ENCODE results near the gene METTL16. TPM values are rescaled to one million over a fixed set of nuclear protein-coding genes. Genes with fewer than 3 reads are reported as not detected.
A peak's percentile ranks its signal among the peaks of the same experiment; 100 is the strongest.

Gene METTL16
- total RNA-seq, 1 donor from 2014 or later, result 32.0 TPM

DNA sequence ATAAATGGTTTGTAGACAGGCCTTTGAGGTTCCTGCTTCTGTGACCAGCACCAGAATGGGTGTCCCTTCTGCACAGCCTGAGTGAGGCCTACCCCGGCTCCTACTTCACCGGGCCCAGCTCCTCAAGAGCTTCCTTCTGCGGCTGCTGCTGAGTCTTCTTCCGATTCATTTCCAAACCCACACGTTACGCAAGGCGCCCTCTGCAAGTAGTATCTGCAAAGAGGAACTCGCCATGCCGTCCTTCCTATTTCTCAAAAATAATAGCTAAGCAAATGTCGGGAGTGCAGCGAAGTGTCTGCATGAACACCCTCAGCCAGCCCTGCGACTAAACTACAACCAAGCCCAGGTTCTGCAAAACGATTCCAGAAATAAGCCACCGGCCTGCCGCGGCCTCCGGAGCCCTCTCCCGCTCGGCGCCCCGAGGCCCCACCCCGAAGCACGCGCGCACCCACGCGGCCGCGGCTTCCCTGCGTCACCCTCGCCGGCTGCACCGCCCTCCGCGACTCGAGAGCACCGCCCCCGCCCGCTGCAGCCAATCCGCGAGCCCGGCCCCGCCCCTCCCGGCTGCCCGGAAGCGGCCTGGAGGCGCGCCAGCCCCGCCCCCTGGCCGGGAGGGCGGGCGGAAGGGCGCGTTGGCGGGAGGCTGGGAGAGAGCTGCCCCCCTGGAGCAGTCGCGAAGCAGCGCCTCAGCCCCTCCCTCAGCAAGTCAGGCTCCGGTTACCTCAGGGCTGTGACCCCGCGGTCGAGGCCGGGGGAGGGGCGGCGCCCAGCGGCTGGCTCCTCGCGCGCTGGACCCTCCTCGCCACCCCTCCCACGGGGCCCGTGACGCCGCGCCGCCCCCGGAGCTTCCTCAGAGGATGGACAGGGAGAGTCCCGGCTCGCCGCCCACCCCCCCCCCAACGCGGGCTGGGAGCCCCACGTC, 119.2 kb downstream of the METTL16 start:
- ATAC-seq (peak; percentile 81 to 87), DNase-seq (peak; percentile 96)
- H3K36me3 ChIP-seq, result peaks cover 11% of the 10 kb centered on the region
- peak overlapping the region; percentile 100 for H3K27ac ChIP-seq
- no peaks in the 10 kb centered on the region for H3K27me3 ChIP-seq (ENCODE audit: low read depth)
- no peaks in the 10 kb centered on the region for H3K9me3 ChIP-seq
- peaks cover 62% of the 10 kb centered on the region for H3K4me1 ChIP-seq
- TF ChIP-seq, protein P1, sequence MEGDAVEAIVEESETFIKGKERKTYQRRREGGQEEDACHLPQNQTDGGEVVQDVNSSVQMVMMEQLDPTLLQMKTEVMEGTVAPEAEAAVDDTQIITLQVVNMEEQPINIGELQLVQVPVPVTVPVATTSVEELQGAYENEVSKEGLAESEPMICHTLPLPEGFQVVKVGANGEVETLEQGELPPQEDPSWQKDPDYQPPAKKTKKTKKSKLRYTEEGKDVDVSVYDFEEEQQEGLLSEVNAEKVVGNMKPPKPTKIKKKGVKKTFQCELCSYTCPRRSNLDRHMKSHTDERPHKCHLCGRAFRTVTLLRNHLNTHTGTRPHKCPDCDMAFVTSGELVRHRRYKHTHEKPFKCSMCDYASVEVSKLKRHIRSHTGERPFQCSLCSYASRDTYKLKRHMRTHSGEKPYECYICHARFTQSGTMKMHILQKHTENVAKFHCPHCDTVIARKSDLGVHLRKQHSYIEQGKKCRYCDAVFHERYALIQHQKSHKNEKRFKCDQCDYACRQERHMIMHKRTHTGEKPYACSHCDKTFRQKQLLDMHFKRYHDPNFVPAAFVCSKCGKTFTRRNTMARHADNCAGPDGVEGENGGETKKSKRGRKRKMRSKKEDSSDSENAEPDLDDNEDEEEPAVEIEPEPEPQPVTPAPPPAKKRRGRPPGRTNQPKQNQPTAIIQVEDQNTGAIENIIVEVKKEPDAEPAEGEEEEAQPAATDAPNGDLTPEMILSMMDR (IDR thresholded peaks at IDR 0.05), result no peak
- peak overlapping the region; percentile 90 for H3K4me3 ChIP-seq
- intact Hi-C loops (cut with DNase I), result no loop called here

DNA sequence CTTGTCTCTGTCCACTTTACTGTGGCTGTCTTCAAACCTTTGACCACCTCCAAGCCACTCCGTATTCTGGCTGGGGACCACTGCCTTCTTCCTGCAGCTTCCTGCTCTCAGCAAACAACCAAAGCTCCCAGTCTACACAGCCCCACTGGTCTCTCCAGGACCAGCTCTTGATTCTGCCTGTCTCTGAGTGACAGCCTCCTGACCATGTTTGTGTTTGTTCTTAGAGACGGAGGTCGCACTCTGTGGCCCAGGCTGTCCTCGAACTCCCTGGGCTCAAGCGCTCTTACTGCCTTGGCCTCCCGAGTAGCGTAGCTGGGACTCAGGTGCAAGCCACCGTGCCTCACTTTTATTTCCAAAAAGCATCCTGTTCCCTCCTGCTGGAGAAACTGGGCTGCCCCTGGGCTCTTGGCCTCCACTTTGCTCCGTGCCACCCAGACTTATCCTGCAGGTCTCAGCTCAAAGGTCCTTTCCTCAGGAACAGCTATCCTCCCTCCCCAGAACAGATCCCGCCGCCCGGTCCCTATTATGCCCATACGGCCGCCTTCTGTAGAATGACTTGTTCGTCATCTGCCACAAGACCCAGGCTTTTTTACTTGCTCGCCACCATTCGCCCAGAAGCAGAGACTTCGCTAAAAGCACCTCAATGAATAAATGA, 120.0 kb downstream of the METTL16 start:
- no peaks in the 10 kb centered on the region for H3K27me3 ChIP-seq (ENCODE audit: low read depth)
- TF ChIP-seq, protein P1 (IDR thresholded peaks at IDR 0.05), result no peak
- H3K9me3 ChIP-seq, result no peaks in the 10 kb centered on the region
- peaks cover 19% of the 10 kb centered on the region for H3K36me3 ChIP-seq
- intact Hi-C loops (cut with DNase I), result no loop called here
- ATAC-seq (no peak), DNase-seq (no peak)
- peak overlapping the region; percentile 100 for H3K27ac ChIP-seq
- peaks cover 54% of the 10 kb centered on the region for H3K4me1 ChIP-seq
- H3K4me3 ChIP-seq, result peak overlapping the region; percentile 90

DNA sequence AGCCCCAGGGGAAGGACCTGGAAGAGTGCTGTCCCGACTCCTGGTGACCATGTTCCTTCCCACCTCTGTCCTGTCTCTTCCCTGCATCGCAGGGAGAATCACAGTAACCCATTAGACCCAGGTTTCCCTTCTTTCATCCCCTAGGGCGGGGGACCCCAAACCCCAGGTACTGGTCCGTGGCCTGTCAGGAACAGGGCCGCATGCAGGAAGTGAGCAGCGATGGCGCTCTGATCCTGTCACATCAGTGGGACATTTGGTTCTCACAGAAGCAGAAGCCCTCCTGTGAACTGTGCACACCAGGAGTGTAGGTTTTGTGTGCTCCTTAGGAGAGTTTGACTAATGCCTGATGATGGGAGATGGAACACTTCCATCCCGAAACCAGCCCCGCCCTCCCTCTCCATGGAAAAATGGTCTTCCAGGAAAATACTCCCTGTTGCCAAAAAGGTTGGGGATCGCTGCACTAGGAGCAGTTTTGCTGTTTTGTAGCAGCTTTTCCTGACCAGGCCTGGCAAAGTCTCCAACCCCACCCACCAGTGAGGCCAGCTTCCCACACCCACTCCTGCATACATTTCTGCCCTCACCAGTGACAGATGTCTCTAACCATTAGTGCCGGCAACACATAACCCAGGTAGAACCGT, 121.4 kb downstream of the METTL16 start:
- Histone ChIP-seq H3K27me3 (ENCODE audit: low read depth) (no peaks in the 10 kb centered on the region), H3K27ac (peak overlapping the region; percentile 100), H3K36me3 (peaks cover 33% of the 10 kb centered on the region), H3K4me3 (no peak overlapping the region), H3K9me3 (no peaks in the 10 kb centered on the region), H3K4me1 (peaks cover 40% of the 10 kb centered on the region)
- DNase-seq (no peak), ATAC-seq (no peak)
- TF ChIP-seq, protein P1 (IDR thresholded peaks at IDR 0.05), result no peak
- intact Hi-C loops (cut with DNase I), result no loop called here

DNA sequence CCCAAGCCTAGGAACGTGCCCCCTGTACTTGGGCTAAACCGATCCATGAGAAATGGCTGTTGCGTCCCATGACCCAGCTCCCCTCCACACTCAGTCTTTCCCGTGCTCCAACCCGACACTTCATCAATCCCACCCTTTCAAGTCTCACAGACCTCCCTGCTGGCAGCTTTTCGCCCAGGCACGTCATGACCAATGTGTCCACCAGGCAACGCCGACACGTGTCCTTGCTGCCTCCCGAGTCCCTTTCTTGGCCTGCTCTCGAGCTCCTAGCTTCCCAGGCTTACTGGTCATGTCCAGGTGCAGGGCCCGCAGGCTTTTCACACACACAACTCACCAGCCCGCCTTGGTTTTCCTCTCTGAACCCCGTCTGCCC, 123.0 kb downstream of the METTL16 start:
- H3K4me3 ChIP-seq, result no peak overlapping the region
- DNase-seq, result no peak
- intact Hi-C loops (cut with DNase I), result no loop called here
- H3K27me3 ChIP-seq (ENCODE audit: low read depth), result no peaks in the 10 kb centered on the region
- TF ChIP-seq, protein P1 (IDR thresholded peaks at IDR 0.05), result no peak
- peaks cover 40% of the 10 kb centered on the region for H3K36me3 ChIP-seq
- ATAC-seq, result no peak
- no peaks in the 10 kb centered on the region for H3K9me3 ChIP-seq
- no peak overlapping the region for H3K27ac ChIP-seq
- H3K4me1 ChIP-seq, result peaks cover 26% of the 10 kb centered on the region

DNA sequence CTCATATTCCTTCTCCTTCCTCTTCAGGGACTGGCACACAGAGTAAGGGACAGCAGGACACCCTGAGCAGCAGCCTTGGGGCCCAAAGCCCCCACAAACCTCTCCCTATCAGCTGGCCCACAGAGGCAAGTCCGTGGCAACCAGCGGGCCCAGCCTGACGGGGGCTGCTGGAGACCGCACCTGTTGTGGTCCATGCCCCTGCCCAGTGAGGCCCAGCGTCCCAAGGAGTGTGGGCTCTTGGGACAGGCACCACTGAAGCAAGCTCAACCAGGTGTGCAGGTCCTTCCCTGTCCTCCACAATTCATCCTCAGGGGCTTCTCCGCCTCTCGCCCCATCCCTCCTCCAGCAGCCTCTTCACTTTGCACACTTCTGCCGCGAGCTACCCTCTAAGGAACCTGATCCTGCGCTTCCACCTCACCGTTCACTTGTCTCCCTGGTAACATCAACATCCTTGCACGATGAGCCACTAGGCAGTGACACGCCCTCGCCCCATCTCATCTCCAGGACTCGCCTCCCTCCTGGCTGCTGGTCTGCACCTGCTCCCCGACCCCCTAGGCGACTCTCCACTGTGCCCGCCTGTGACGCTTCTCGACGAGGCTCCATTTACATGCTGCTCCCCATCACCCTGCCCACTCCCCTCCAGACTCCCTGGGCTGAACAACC, 123.5 kb downstream of the METTL16 start:
- H3K27me3 ChIP-seq (ENCODE audit: low read depth), result no peaks in the 10 kb centered on the region
- DNase-seq, result no peak
- H3K36me3 ChIP-seq, result peaks cover 40% of the 10 kb centered on the region
- TF ChIP-seq, protein P1 (IDR thresholded peaks at IDR 0.05), result no peak
- intact Hi-C loops (cut with DNase I), result no loop called here
- no peak for ATAC-seq
- H3K9me3 ChIP-seq, result no peaks in the 10 kb centered on the region
- no peak overlapping the region for H3K4me3 ChIP-seq
- H3K27ac ChIP-seq, result no peak overlapping the region
- H3K4me1 ChIP-seq, result peaks cover 27% of the 10 kb centered on the region
